GM10266 (cell line): ENCODE results near the gene KCNH1.
"Not testable (repeated sequence)": the region's sequence is repeated elsewhere in the genome, so short reads cannot be mapped to it uniquely, and the experiment has no call there.

Experiments used
- DNase-seq: peaks from one replicate; pipeline ENCODE4 v3.0.0; 2012; ENCODE audit errors: extremely low spot score
- CTCF ChIP-seq: IDR thresholded peaks from 2 replicates; pipeline ENCODE4 v1.5.1; 2012; ENCODE audit warnings: mild to moderate bottlenecking, low read depth; ENCODE audit not compliant: control insufficient read depth, insufficient read depth; ENCODE audit errors: missing control alignments

KCNH1 gene

DNA sequence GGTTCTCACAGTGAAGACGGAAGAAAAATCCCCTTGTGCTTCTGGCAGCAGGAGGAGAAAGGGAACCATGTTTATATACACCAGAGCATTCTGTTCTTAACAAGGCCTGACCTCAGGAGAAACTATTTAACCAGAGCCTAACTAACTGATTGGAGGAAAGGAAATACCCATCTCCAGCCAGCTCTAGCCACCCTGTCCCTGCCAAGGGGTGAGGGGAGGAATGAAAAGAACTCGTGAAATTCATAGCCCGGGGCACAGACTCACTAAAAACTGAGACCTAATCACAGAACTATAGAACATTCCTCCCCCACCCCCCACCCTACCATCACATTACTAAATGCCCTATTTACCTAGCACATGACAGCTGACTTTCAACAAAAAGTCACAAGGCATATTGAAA is 65.0 kb downstream of the KCNH1 start:
- TF ChIP-seq CTCF: no peak
- no peak for DNase-seq

- no peak for DNase-seq
- TF ChIP-seq CTCF: no peak
These were observed 67.1 kb downstream of the KCNH1 start for GRCh38 chr1:211066781-211067384.

GRCh38 chr1:211041838-211042237 is 92.1 kb downstream of the KCNH1 start:
- not testable (repeated sequence) for DNase-seq

GRCh38 chr1:211037095-211037494 is 96.9 kb downstream of the KCNH1 start:
- TF ChIP-seq CTCF: no peak
- no peak for DNase-seq

DNA sequence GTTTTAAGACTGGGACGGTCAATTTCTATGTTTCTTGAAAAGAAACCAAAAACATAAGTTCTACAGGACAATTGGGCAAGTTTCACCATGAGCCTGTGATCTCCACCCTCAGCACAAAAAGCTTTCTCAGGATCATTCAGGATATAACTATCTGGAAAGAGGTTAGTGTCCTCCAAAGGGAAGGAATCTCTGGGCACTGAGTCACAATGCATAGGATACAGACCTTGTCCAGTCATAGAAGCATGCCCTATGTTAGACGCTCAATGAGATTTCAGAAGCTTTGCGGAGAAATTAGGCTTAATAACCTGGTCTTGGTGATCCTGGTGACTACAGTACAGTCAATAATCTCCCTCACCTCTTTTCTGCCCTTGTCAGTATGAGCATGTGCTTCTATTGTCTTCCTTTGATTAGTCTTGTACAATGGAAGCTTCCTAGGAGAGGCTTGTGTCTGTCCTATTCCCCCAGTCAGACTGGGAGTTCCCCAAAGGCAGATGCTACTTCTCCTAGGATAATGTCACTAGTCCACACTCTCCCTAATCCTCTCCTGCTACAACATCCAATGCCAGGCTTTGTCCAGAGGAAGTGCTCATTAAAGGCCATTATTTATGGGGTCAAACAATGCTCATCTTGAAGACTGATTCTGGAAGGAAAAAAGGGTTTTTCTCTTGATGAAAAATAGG is 97.4 kb downstream of the KCNH1 start:
- no peak for TF ChIP-seq CTCF
- DNase-seq: no peak

DNA sequence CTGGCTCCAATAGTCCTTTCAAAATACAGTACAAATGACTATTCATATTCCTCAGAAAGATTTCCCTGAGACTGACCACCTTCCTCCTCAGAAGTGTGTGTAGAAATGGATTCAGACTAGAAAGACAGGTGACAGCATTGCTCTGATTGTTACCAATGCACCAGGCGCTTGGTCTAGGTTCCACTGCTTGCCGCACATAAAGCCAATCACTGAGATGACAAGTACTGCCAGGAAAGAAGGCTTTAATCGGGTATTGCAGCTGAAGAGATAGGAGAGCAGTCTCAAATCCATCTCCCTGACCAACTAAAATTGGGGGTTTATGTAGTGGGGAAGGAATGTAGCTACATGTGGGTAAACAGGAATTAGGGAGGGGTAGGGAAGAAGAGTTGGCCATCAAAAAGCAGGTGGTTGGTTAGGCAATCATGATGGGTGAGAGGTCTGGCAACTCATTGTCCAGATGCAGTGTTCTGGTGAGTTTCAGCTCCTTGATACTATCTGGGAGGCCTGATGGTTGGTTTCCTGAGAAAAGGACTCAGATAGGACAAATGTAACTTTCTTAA is 98.0 kb downstream of the KCNH1 start:
- DNase-seq: no peak
- TF ChIP-seq CTCF: no peak

DNA sequence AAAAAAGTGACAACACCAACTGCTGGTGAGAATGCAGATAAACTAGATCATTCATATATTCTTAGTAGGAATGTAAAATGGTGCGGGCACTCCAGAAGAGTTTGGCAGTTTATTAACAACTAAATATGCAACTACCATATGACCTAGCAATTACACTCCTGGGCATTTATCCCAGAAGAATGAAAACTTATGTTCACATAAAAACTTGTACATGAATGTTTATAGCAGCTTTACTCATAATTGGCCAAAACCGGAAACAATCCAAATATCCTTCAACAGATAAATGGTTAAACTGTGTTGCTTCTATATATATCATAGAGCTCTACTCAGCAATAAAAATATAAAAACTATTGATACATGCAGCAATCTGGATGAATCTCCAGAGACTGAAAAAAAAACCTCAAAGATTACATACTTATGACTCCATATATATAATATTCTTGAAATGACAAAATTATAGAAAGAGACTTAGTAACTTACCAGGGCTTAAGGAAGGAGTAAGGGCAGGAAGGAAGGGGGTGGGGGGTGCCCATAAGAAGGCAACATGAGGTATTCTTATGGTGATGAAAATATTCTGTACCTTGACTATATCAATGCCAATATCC is 99.9 kb downstream of the KCNH1 start:
- no peak for TF ChIP-seq CTCF
- no peak for DNase-seq
